DND-41 (cell line): ENCODE measurements around the gene TTYH3.

Source experiments
- CTCF ChIP-seq: IDR thresholded peaks from 2 replicates; pipeline ENCODE4 v1.5.1; 2012; ENCODE audit warnings: borderline replicate concordance, low read length, moderate library complexity, mild to moderate bottlenecking; ENCODE audit not compliant: poor library complexity, severe bottlenecking; ENCODE audit errors: extremely low read depth
- EZH2 ChIP-seq: IDR thresholded peaks from 3 replicates; pipeline ENCODE4 v1.6.1; 2012; ENCODE audit warnings: borderline replicate concordance, low read depth, mild to moderate bottlenecking, moderate library complexity, low read length, inconsistent platforms; ENCODE audit not compliant: severe bottlenecking

GRCh38 chr7:2709553-2710285 is 77.9 kb downstream of the TTYH3 start:
- TF ChIP-seq CTCF = peak; percentile 99
- TF ChIP-seq EZH2 = no peak
